PC-3 (cell line): ENCODE results near the gene PIEZO1. TPM values are rescaled to one million over a fixed set of nuclear protein-coding genes. Genes with fewer than 3 reads are reported as not detected.

Source experiments
- ATAC-seq: fragments of 200-7000 bp; cut with Tn5 transposase; 2 replicates; pipeline ENCODE4 v1.9.1; 2020; ENCODE audit warnings: mild to moderate bottlenecking, moderate library complexity
- BruUV-seq: library from RNA; stranded (reverse); fragments of 400-500 nt; replicated peaks from 2 replicates; lab custom pipeline; 2021; lab: Mats Ljungman, UMichigan
- CTCF ChIA-PET: fragments of 300-600 bp; sonication (Branson Sonifier 250); formaldehyde crosslinking; loops from one replicate; lab custom pipeline; 2022; ENCODE audit warnings: antibody characterized with exemption; lab: Charles Lee
- POLR2A ChIA-PET: fragments of 300-600 bp; sonication (Branson Sonifier 250); formaldehyde crosslinking; loops from one replicate; lab custom pipeline; 2022; ENCODE audit warnings: antibody characterized with exemption; ENCODE audit not compliant: unreplicated experiment; lab: Charles Lee
- DNase-seq: peaks from one replicate; pipeline ENCODE4 v3.0.0-alpha.2; 2015
- H2AFZ ChIP-seq: fragments of 300-600 bp; sonication (generic); 2 replicates; pipeline ENCODE4 v1.6.0; 2016; ENCODE audit warnings: antibody characterized with exemption, low read length
- H3F3A ChIP-seq: fragments of 300-600 bp; sonication (generic); one replicate; pipeline ENCODE4 v1.6.0; 2017; ENCODE audit warnings: antibody characterized with exemption, low read length, control low read depth, mild to moderate bottlenecking; ENCODE audit not compliant: unreplicated experiment
- H3K27ac ChIP-seq: fragments of 300-600 bp; sonication (generic); 2 replicates; pipeline ENCODE4 v1.5.1; 2016; ENCODE audit warnings: mild to moderate bottlenecking, low read length
- H3K27me3 ChIP-seq: fragments of 300-600 bp; sonication (generic); 2 replicates; pipeline ENCODE4 v1.6.1; 2016; ENCODE audit warnings: low read length, mixed read lengths
- H3K36me3 ChIP-seq: fragments of 300-600 bp; sonication (generic); 2 replicates; pipeline ENCODE4 v1.6.1; 2016; ENCODE audit warnings: low read depth, mixed run types, low read length, mixed read lengths
- H3K4me1 ChIP-seq: fragments of 300-600 bp; sonication (generic); 2 replicates; pipeline ENCODE4 v1.5.1; 2016; ENCODE audit warnings: low read length; ENCODE audit not compliant: insufficient read depth
- H3K4me2 ChIP-seq: fragments of 300-600 bp; sonication (generic); 2 replicates; pipeline ENCODE4 v1.6.0; 2016; ENCODE audit warnings: low read length
- H3K4me3 ChIP-seq: fragments of 300-600 bp; sonication (generic); 2 replicates; pipeline ENCODE4 v1.5.1; 2016; ENCODE audit warnings: mild to moderate bottlenecking, low read length, mixed read lengths
- H3K79me2 ChIP-seq: fragments of 300-600 bp; sonication (generic); 2 replicates; pipeline ENCODE4 v1.6.1; 2017; ENCODE audit warnings: low read length, mixed read lengths
- H3K9ac ChIP-seq: fragments of 300-600 bp; sonication (generic); 2 replicates; pipeline ENCODE4 v1.6.0; 2016; ENCODE audit warnings: mild to moderate bottlenecking, low read length
- H3K9me2 ChIP-seq: fragments of 300-600 bp; sonication (generic); replicated peaks from 2 replicates; pipeline ENCODE4 v1.6.1; 2016; ENCODE audit warnings: mixed run types, low read length, mixed read lengths
- H3K9me3 ChIP-seq: fragments of 300-600 bp; sonication (generic); 2 replicates; pipeline ENCODE4 v1.6.1; 2016; ENCODE audit warnings: low read length, mixed read lengths
- H4K20me1 ChIP-seq: fragments of 300-600 bp; sonication (generic); 2 replicates; pipeline ENCODE4 v1.6.1; 2016; ENCODE audit warnings: low read length, mixed read lengths
- CTCF ChIP-seq: fragments of 300-600 bp; sonication (generic); conservative IDR thresholded peaks from 2 replicates; pipeline ENCODE4 v1.5.1; 2017; ENCODE audit warnings: antibody characterized with exemption, low read depth, mild to moderate bottlenecking, low read length
- EZH2 ChIP-seq: fragments of 300-600 bp; sonication (generic); IDR thresholded peaks from one replicate; pipeline ENCODE4 v1.6.1; 2017; ENCODE audit warnings: antibody characterized with exemption, mild to moderate bottlenecking, low read length; ENCODE audit not compliant: unreplicated experiment
- EZH2phosphoT487 ChIP-seq: fragments of 300-600 bp; sonication (generic); IDR thresholded peaks from 2 replicates; pipeline ENCODE4 v1.6.1; 2018; ENCODE audit warnings: mild to moderate bottlenecking, antibody characterized with exemption, low read length, borderline replicate concordance
- intact Hi-C: fragments of 100-400 bp; cut with micrococcal nuclease; formaldehyde crosslinking; loops from 2 replicates; pipeline ENCODE4 v1.9.0; 2023
- total RNA-seq: library from RNA; depleted of rRNA; stranded (reverse); fragments of >200 nt; gene quantifications from 2 replicates; pipeline ENCODE4 v1.2.3, GENCODE V29; 2014

Gene PIEZO1
- total RNA-seq, 1 experiment from 2014 or later: 180 TPM

GRCh38 chr16:88780142-88781062, 4.6 kb downstream of the PIEZO1 start:
- Histone ChIP-seq H3K9ac (peak overlapping the region; percentile 44), H3K4me3 (peak overlapping the region; percentile 76; the same call in 1 of the 2 replicates), H3K4me1 (peaks cover 32% of the 10 kb centered on the region), H3K79me2 (peaks cover 95% of the 10 kb centered on the region), H3K4me2 (peak overlapping the region; percentile 88), H4K20me1 (peaks cover 20% of the 10 kb centered on the region; the same call in 1 of the 2 replicates), H3K27ac (peak overlapping the region; percentile 53), H3K9me2 (no peaks in the 10 kb centered on the region), H3F3A (no peaks in the 10 kb centered on the region), H3K9me3 (no peaks in the 10 kb centered on the region), H3K36me3 (no peaks in the 10 kb centered on the region), H3K27me3 (no peaks in the 10 kb centered on the region), H2AFZ (no peak overlapping the region)
- DNase-seq: no peak
- TF ChIP-seq EZH2: no peak
- TF ChIP-seq CTCF: no peak
- no peak for TF ChIP-seq EZH2phosphoT487
- ChIA-PET CTCF (no interaction called here), POLR2A (interaction anchor here (0.7 kb wide), 1 partner anchor 108 kb away, joined by 4 read pairs; no protein-coding TSS in a partner anchor)
- no TSS peak for BruUV-seq
- intact Hi-C loops: no loop called here
- no peak for ATAC-seq

- Histone ChIP-seq H2AFZ (no peak overlapping the region), H3K4me2 (no peak overlapping the region), H3F3A (no peaks in the 10 kb centered on the region), H3K27me3 (no peaks in the 10 kb centered on the region), H3K4me1 (peaks cover 35% of the 10 kb centered on the region), H3K36me3 (no peaks in the 10 kb centered on the region), H4K20me1 (peaks cover 21% of the 10 kb centered on the region; the same call in 1 of the 2 replicates), H3K79me2 (peaks cover 100% of the 10 kb centered on the region), H3K9me3 (no peaks in the 10 kb centered on the region), H3K4me3 (no peak overlapping the region), H3K9ac (no peak overlapping the region), H3K9me2 (no peaks in the 10 kb centered on the region), H3K27ac (no peak overlapping the region)
- intact Hi-C loops: no loop called here
- no peak for DNase-seq
- BruUV-seq: no TSS peak
- CTCF ChIA-PET: interaction anchor here (1.0 kb wide), 1 partner anchor 42 kb away, joined by 5 read pairs; no protein-coding TSS in a partner anchor
- no peak for TF ChIP-seq EZH2phosphoT487
- TF ChIP-seq EZH2: no peak
- no peak for TF ChIP-seq CTCF
- POLR2A ChIA-PET: no interaction called here
- ATAC-seq: no peak
Measured at GRCh38 chr16:88779406-88780141, 5.4 kb downstream of the PIEZO1 start.
